Measurements from ENCODE around the gene RNF224. TPM values are rescaled to one million over a fixed set of nuclear protein-coding genes. Genes with fewer than 3 reads are reported as not detected.

RNF224 gene
- total and polyA plus RNA-seq, 7 experiments from 2014 or later = 0.12 TPM; not detected in 6

DNA sequence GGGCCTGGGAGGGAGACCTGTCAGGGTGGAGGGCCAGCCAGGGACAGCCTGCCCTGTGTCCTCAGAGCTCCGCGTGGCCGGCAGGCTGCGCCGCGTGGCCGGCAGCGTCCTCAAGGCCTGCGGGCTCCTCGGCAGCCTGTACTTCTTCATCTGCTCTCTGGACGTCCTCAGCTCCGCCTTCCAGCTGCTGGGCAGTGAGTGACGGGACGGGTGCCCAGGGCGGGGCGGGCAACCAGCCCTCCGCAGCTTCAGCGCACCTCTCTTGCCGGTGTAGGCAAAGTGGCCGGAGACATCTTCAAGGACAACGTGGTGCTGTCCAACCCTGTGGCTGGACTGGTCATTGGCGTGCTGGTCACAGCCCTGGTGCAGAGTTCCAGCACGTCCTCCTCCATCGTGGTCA, 5.2 kb downstream of the RNF224 start:
- intact Hi-C loops (cut with micrococcal nuclease) = no loop called here
- H3K9me3 ChIP-seq (ENCODE audit: control insufficient read depth in 2 of 3, low read length in 3 of 3) = no peaks in the 10 kb centered on the region
- no peaks in the 10 kb centered on the region for H3K27me3 ChIP-seq (ENCODE audit: control insufficient read depth in 2 of 2, insufficient read depth in 2 of 2, low read length in 2 of 2)
- peaks cover 0 to 2% (median 0%) of the 10 kb centered on the region in 11 donors for H3K9me3 Mint-ChIP-seq
- no peak for ATAC-seq
- ChIA-PET POLR2A (no interaction called here), CTCF (no interaction called here)
- H3K27ac ChIP-seq (ENCODE audit: low read depth, low read length) = no peak overlapping the region
- peaks cover 0 to 13% (median 4%) of the 10 kb centered on the region in 5 donors for H3K27me3 Mint-ChIP-seq
- H3K4me1 Mint-ChIP-seq = peaks cover 2 to 5% (median 3%) of the 10 kb centered on the region in 7 donors
- no peaks in the 10 kb centered on the region for H3K36me3 ChIP-seq (ENCODE audit: control insufficient read depth in 2 of 3, insufficient read depth in 3 of 3, low read length in 3 of 3)
- no peak overlapping the region for H3K4me3 Mint-ChIP-seq
- no peak overlapping the region for H3K4me3 ChIP-seq (ENCODE audit: low read length)
- H3K4me1 ChIP-seq (ENCODE audit: control insufficient read depth in 2 of 2, insufficient read depth in 2 of 2, low read length in 2 of 2) = peaks cover under 1 to 14% of the 10 kb centered on the region in 2 donors
- no peak overlapping the region for H3K27ac Mint-ChIP-seq
- H3K36me3 Mint-ChIP-seq = no peaks in the 10 kb centered on the region
- DNase-seq = no peak

DNA sequence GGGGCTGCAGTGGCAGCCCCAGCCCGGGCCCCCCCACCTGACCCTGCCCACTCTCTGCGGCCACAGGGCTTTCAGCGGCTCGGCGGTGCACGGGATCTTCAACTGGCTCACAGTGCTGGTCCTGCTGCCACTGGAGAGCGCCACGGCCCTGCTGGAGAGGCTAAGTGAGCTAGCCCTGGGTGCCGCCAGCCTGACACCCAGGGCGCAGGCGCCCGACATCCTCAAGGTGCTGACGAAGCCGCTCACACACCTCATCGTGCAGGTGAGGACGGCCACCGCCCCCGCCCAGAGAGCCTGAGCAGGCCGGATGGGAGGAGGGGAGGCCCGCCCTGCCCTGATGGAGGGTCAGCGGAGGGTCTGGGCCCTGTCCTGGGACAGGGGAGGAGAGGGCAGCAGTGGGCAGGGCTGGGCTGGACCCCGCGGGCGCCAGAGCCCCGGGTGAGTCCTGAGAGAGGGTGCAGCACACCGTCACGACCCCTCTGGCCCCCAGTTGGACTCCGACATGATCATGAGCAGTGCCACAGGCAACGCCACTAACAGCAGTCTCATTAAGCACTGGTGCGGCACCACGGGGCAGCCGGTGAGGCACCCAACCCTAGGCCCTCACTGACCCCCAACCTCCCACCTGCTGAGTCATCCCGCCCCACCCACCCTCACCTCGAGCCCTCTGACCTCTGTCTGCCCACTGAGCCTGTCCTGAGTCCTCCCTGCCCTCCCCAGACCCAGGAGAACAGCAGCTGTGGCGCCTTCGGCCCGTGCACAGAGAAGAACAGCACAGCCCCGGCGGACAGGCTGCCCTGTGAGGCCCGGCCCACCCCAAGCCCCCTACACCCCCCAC, 6.1 kb downstream of the RNF224 start:
- ChIA-PET POLR2A (no interaction called here), CTCF (no interaction called here)
- H3K27ac ChIP-seq (ENCODE audit: low read depth, low read length) = no peak overlapping the region
- no peaks in the 10 kb centered on the region for H3K9me3 ChIP-seq (ENCODE audit: control insufficient read depth in 2 of 3, low read length in 3 of 3)
- H3K4me3 ChIP-seq (ENCODE audit: low read length) = no peak overlapping the region
- no peak overlapping the region for H3K27ac Mint-ChIP-seq
- H3K27me3 ChIP-seq (ENCODE audit: control insufficient read depth in 2 of 2, insufficient read depth in 2 of 2, low read length in 2 of 2) = no peaks in the 10 kb centered on the region
- no peak overlapping the region for H3K4me3 Mint-ChIP-seq
- H3K9me3 Mint-ChIP-seq = peaks cover 0 to 2% (median 0%) of the 10 kb centered on the region in 11 donors
- no peak for DNase-seq
- intact Hi-C loops (cut with micrococcal nuclease) = no loop called here
- peaks cover 0 to 10% (median 0%) of the 10 kb centered on the region in 5 donors for H3K27me3 Mint-ChIP-seq
- peaks cover 0 to 13% of the 10 kb centered on the region in 2 donors for H3K4me1 ChIP-seq (ENCODE audit: control insufficient read depth in 2 of 2, insufficient read depth in 2 of 2, low read length in 2 of 2)
- H3K4me1 Mint-ChIP-seq = peaks cover 0 to 5% (median 0%) of the 10 kb centered on the region in 7 donors
- ATAC-seq = no peak
- H3K36me3 Mint-ChIP-seq = no peaks in the 10 kb centered on the region
- H3K36me3 ChIP-seq (ENCODE audit: control insufficient read depth in 2 of 3, insufficient read depth in 3 of 3, low read length in 3 of 3) = no peaks in the 10 kb centered on the region

DNA sequence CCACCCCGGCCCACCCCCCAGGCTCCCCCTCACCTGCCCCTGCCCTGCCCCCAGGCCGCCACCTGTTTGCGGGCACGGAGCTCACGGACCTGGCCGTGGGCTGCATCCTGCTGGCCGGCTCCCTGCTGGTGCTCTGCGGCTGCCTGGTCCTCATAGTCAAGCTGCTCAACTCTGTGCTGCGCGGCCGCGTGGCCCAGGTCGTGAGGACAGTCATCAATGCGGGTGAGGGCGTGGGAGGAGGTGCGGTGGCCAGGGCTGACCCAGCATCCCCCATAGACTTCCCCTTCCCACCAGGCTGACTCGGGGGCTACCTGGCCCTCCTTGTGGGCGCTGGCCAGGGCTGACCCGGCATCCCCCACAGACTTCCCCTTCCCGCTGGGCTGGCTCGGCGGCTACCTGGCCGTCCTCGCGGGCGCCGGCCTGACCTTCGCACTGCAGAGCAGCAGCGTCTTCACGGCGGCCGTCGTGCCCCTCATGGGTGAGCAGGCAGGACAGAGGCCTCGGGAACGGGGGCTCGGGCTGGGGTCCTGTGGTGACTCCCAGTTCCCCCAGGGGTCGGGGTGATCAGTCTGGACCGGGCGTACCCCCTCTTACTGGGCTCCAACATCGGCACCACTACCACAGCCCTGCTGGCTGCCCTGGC, 6.9 kb downstream of the RNF224 start:
- Mint-ChIP-seq H3K4me3 (no peak overlapping the region), H3K27me3 (peaks cover 0 to 10% (median 0%) of the 10 kb centered on the region in 5 donors), H3K27ac (no peak overlapping the region), H3K36me3 (no peaks in the 10 kb centered on the region), H3K4me1 (peaks cover 4 to 9% (median 6%) of the 10 kb centered on the region in 7 donors), H3K9me3 (peaks cover 0 to 2% (median 0%) of the 10 kb centered on the region in 11 donors)
- ChIA-PET CTCF (interaction anchor here (1.3 kb wide), 1 partner anchor 11 kb away, joined by 3 read pairs; no protein-coding TSS in a partner anchor), POLR2A (interaction anchor here (0.8 kb wide), 1 partner anchor 104 kb away, joined by 3 read pairs; no protein-coding TSS in a partner anchor)
- no peak for DNase-seq
- H3K27ac ChIP-seq (ENCODE audit: low read depth, low read length) = no peak overlapping the region
- H3K27me3 ChIP-seq (ENCODE audit: control insufficient read depth in 2 of 2, insufficient read depth in 2 of 2, low read length in 2 of 2) = no peaks in the 10 kb centered on the region
- ATAC-seq = no peak
- H3K4me3 ChIP-seq (ENCODE audit: low read length) = no peak overlapping the region
- no peaks in the 10 kb centered on the region for H3K9me3 ChIP-seq (ENCODE audit: control insufficient read depth in 2 of 3, low read length in 3 of 3)
- peaks cover 5 to 13% of the 10 kb centered on the region in 2 donors for H3K4me1 ChIP-seq (ENCODE audit: control insufficient read depth in 2 of 2, insufficient read depth in 2 of 2, low read length in 2 of 2)
- intact Hi-C loops (cut with micrococcal nuclease) = no loop called here
- H3K36me3 ChIP-seq (ENCODE audit: control insufficient read depth in 2 of 3, insufficient read depth in 3 of 3, low read length in 3 of 3) = no peaks in the 10 kb centered on the region

DNA sequence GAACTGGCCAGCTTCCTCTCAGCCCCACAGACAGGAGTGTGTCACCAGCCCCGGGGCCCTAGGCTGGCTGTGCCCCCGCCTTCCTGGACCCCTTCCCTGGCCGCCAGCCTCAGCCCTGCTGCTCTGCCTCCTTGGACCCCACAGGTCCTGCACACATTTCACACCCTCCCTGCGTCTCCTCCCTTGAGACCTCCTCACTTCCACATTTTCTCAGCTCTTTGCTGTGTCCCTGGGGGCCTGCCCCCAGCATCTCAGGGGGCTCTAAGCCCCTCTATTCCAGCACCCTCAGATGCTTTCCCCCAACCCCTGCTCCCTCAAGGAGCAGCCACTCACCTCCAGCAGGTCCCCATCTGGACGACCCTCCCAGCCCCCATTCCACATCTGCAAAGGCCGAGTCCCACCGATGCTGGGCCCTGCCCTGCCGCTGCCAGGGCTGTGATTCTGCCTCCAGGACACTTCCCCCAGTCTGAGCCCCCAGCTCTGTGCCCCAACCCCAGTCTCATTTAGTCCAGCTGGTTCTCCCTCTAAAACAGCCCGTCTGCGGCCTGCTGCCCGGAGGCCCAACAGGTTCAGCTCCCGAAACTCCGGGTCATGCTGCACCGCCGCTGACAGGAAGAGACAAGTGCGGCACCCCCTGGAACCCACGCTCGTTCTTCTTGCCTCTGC, 7.6 kb downstream of the RNF224 start:
- Mint-ChIP-seq H3K36me3 (no peaks in the 10 kb centered on the region), H3K27ac (peak overlapping the region in 1 of 9 donors; percentile 42), H3K4me1 (peaks cover 4 to 12% (median 10%) of the 10 kb centered on the region in 7 donors), H3K9me3 (peaks cover 0 to 2% (median 0%) of the 10 kb centered on the region in 11 donors), H3K27me3 (peaks cover 0 to 10% (median 0%) of the 10 kb centered on the region in 5 donors), H3K4me3 (no peak overlapping the region)
- Histone ChIP-seq H3K27me3 (ENCODE audit: control insufficient read depth in 2 of 2, insufficient read depth in 2 of 2, low read length in 2 of 2) (no peaks in the 10 kb centered on the region), H3K4me1 (ENCODE audit: control insufficient read depth in 2 of 2, insufficient read depth in 2 of 2, low read length in 2 of 2) (peaks cover 6 to 13% of the 10 kb centered on the region in 2 donors), H3K4me3 (ENCODE audit: low read length) (no peak overlapping the region), H3K27ac (ENCODE audit: low read depth, low read length) (no peak overlapping the region), H3K36me3 (ENCODE audit: control insufficient read depth in 2 of 3, insufficient read depth in 3 of 3, low read length in 3 of 3) (no peaks in the 10 kb centered on the region), H3K9me3 (ENCODE audit: control insufficient read depth in 2 of 3, low read length in 3 of 3) (no peaks in the 10 kb centered on the region)
- no peak for DNase-seq
- CTCF ChIA-PET = interaction anchor here (1.0 to 1.3 kb wide), 2 partner anchors 12 to 30 kb away, joined by 3 read pairs; no protein-coding TSS in a partner anchor
- no peak for ATAC-seq
- intact Hi-C loops (cut with micrococcal nuclease) = loop anchor here in 1 of 2 donors (5.0 kb wide), 1 partner anchor 188 kb away; the partner anchor contains the start of gene NPDC1
- POLR2A ChIA-PET = interaction anchor here (0.8 kb wide), 1 partner anchor 105 kb away, joined by 3 read pairs; no protein-coding TSS in a partner anchor

DNA sequence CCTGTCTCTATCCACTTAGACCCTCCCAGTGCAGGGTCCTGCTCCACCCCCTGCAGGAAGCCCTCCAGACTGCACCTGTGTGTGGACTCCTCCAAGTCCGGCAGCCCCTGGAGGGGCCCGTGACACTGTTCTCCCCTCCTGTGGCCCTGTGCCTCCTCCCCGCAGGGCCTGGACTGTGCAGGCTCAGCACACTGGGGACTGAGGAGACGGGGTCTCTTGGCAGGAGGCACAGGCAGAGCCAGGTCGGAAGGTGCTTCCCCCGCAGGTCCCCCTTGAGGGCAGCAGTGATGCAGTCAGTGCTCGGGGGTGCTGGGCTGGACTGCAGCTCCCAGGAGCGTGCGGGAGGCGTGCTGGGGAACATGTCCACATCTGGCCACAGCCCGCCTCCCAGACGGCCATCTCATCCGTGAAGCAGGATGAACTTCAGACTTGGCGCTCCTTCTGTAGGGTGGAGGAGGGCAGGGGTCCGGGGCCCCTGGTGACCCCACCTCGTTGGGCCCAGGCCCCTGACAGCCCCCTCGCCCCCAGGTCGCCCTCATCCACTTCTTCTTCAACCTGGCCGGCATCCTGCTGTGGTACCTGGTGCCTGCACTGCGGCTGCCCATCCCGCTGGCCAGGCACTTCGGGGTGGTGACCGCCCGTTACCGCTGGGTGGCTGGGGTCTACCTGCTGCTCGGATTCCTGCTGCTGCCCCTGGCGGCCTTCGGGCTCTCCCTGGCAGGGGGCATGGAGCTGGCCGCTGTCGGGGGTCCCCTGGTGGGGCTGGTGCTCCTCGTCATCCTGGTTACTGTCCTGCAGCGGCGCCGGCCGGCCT, 8.3 kb downstream of the RNF224 start:
- Mint-ChIP-seq H3K4me3 (no peak overlapping the region), H3K4me1 (peaks cover 4 to 12% (median 11%) of the 10 kb centered on the region in 7 donors), H3K27me3 (peaks cover 0 to 10% (median 0%) of the 10 kb centered on the region in 5 donors), H3K27ac (no peak overlapping the region), H3K9me3 (peaks cover 0 to 2% (median 0%) of the 10 kb centered on the region in 11 donors), H3K36me3 (no peaks in the 10 kb centered on the region)
- Histone ChIP-seq H3K36me3 (ENCODE audit: control insufficient read depth in 2 of 3, insufficient read depth in 3 of 3, low read length in 3 of 3) (no peaks in the 10 kb centered on the region), H3K4me3 (ENCODE audit: low read length) (no peak overlapping the region), H3K27me3 (ENCODE audit: control insufficient read depth in 2 of 2, insufficient read depth in 2 of 2, low read length in 2 of 2) (no peaks in the 10 kb centered on the region), H3K4me1 (ENCODE audit: control insufficient read depth in 2 of 2, insufficient read depth in 2 of 2, low read length in 2 of 2) (peaks cover 6 to 13% of the 10 kb centered on the region in 2 donors), H3K9me3 (ENCODE audit: control insufficient read depth in 2 of 3, low read length in 3 of 3) (no peaks in the 10 kb centered on the region), H3K27ac (ENCODE audit: low read depth, low read length) (no peak overlapping the region)
- no peak for DNase-seq
- ChIA-PET POLR2A (interaction anchor here (0.7 to 10.7 kb wide), 5 partner anchors 12 to 149 kb away, joined by 3 to 168 read pairs (median 4); partner anchors contain the start of genes MAN1B1, NELFB, RNF208 and STPG3), CTCF (interaction anchor here (1.0 to 2.2 kb wide), 5 partner anchors 13 to 140 kb away, joined by 3 to 10 read pairs (median 3); no protein-coding TSS in a partner anchor)
- intact Hi-C loops (cut with micrococcal nuclease) = loop anchor here (1.0 to 5.0 kb wide), 8 partner anchors 12 to 206 kb away; partner anchors contain the start of genes NELFB (in 2 of the 2), NDOR1 (in 1 of the 2), NPDC1 (in 1 of the 2) and TMEM203 (in 1 of the 2)
- no peak for ATAC-seq
